Thoracic aorta (tissue), 2 donors: ENCODE measurements around the gene TSPAN5. TPM values are rescaled to one million over a fixed set of nuclear protein-coding genes. Genes with fewer than 3 reads are reported as not detected.

ENCODE experiments used
- ATAC-seq: fragments of 150-250 bp; one replicate; pipeline ENCODE4 v1.8.0; 2017; ENCODE audit warnings: low read depth; ENCODE audit not compliant: insufficient number of reproducible peaks, low FRiP score
- DNase-seq: peaks from one replicate; pipeline ENCODE4 v3.0.0-alpha.2; 2020; ENCODE audit warnings: low spot score
- H3K27ac ChIP-seq, 2 donors: fragments of 200-600 bp; sonication (generic); 1 replicate in 1 of 2; 2 replicates in 1 of 2; pipeline ENCODE4 v1.5.1; 2016; ENCODE audit warnings: mild to moderate bottlenecking in 2 of 2, moderate library complexity in 2 of 2
- H3K27me3 ChIP-seq: fragments of 200-600 bp; sonication (generic); replicated peaks from 2 replicates; pipeline ENCODE4 v1.6.0; 2016; ENCODE audit warnings: mild to moderate bottlenecking; ENCODE audit not compliant: insufficient read depth
- H3K36me3 ChIP-seq: fragments of 200-600 bp; sonication (generic); one replicate; pipeline ENCODE4 v1.5.1; 2016
- H3K4me1 ChIP-seq, 2 donors: fragments of 200-600 bp; sonication (generic); 1 replicate in 1 of 2; 2 replicates in 1 of 2; pipeline versions ENCODE4 v1.5.1 to v1.6.0; 2016; ENCODE audit warnings: low read depth in 2 of 2, mild to moderate bottlenecking in 1 of 2; ENCODE audit not compliant: control insufficient read depth in 1 of 2
- H3K4me3 ChIP-seq: fragments of 200-600 bp; sonication (generic); 2 replicates; pipeline ENCODE4 v1.5.1; 2016; ENCODE audit warnings: mild to moderate bottlenecking
- H3K9me3 ChIP-seq: fragments of 200-600 bp; sonication (generic); 2 replicates; pipeline ENCODE4 v1.5.1; 2016
- CTCF ChIP-seq: fragments of 200-600 bp; sonication (generic); IDR thresholded peaks from one replicate; pipeline ENCODE4 v1.5.1; 2019; ENCODE audit warnings: antibody characterized with exemption
- total RNA-seq, 2 donors: library from RNA; depleted of rRNA; stranded (reverse); fragments of >200 nt; gene quantifications; one replicate each; pipeline versions ENCODE4 v1.1.0 to v1.2.3, GENCODE V29; 2016

Gene TSPAN5
- total RNA-seq, 2 donors from 2014 or later: 7.7 to 11.4 TPM

- TF ChIP-seq CTCF: no peak
- H3K36me3 ChIP-seq: no peaks in the 10 kb centered on the region
- H3K4me1 ChIP-seq: peaks cover 0 to 5% of the 10 kb centered on the region in 2 donors
- DNase-seq: no peak
- no peak overlapping the region for H3K27ac ChIP-seq
- H3K4me3 ChIP-seq: no peak overlapping the region
- ATAC-seq: no peak
- no peaks in the 10 kb centered on the region for H3K9me3 ChIP-seq
- no peaks in the 10 kb centered on the region for H3K27me3 ChIP-seq
Measured at GRCh38 chr4:98566361-98567008, 91.9 kb downstream of the TSPAN5 start.

GRCh38 chr4:98565681-98566301, 92.6 kb downstream of the TSPAN5 start:
- Histone ChIP-seq H3K27me3 (no peaks in the 10 kb centered on the region), H3K4me1 (peaks cover 0 to 5% of the 10 kb centered on the region in 2 donors), H3K27ac (no peak overlapping the region), H3K9me3 (no peaks in the 10 kb centered on the region), H3K36me3 (no peaks in the 10 kb centered on the region), H3K4me3 (no peak overlapping the region)
- no peak for TF ChIP-seq CTCF
- DNase-seq (no peak), ATAC-seq (no peak)

- Histone ChIP-seq H3K4me3 (no peak overlapping the region), H3K4me1 (peaks cover 0 to 5% of the 10 kb centered on the region in 2 donors), H3K36me3 (no peaks in the 10 kb centered on the region), H3K27me3 (no peaks in the 10 kb centered on the region), H3K9me3 (no peaks in the 10 kb centered on the region), H3K27ac (no peak overlapping the region)
- DNase-seq: no peak
- no peak for ATAC-seq
- no peak for TF ChIP-seq CTCF
Measured at GRCh38 chr4:98564852-98565251, 93.6 kb downstream of the TSPAN5 start.

GRCh38 chr4:98560321-98560720, 98.1 kb downstream of the TSPAN5 start:
- Histone ChIP-seq H3K4me3 (no peak overlapping the region), H3K4me1 (peaks cover 0 to 5% of the 10 kb centered on the region in 2 donors), H3K9me3 (no peaks in the 10 kb centered on the region), H3K27me3 (no peaks in the 10 kb centered on the region), H3K36me3 (no peaks in the 10 kb centered on the region), H3K27ac (no peak overlapping the region)
- DNase-seq (no peak), ATAC-seq (no peak)
- no peak for TF ChIP-seq CTCF

- no peak for DNase-seq
- no peak for ATAC-seq
Measured at GRCh38 chr4:98558471-98559169, 99.8 kb downstream of the TSPAN5 start.

More at GRCh38 chr4:98558471-98559169, 99.8 kb downstream of the TSPAN5 start:
- H3K27me3 ChIP-seq: no peaks in the 10 kb centered on the region
- H3K4me3 ChIP-seq: no peak overlapping the region
- H3K27ac ChIP-seq: no peak overlapping the region
- no peak for TF ChIP-seq CTCF
- peaks cover 0 to 5% of the 10 kb centered on the region in 2 donors for H3K4me1 ChIP-seq
- H3K9me3 ChIP-seq: no peaks in the 10 kb centered on the region
- no peaks in the 10 kb centered on the region for H3K36me3 ChIP-seq
